Measurements from ENCODE around the gene FBXO45.

DNA sequence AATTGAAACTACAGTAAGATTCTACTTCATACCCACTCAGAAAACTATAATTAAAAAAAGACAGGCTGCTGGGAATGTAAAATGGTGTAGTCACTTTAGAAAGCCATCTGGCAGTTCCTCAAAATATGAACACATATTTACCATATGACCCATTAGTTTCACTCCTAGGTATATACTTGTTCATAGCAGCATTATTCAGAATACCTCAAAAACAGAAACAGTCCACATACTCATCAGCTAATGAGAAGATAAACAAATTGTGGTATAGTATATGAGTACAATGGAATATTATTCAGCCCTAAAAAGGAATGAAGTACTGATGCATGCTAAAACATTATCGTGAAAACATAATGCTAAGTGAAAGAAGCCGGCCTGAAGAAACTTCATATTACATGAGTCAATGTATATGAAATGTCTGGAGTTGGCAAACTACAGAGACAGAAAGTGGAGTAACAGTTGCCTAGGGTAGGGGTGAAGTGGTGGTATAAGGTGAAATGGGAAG, 23.9 kb upstream of the FBXO45 start:
- TF ChIP-seq, protein P1, sequence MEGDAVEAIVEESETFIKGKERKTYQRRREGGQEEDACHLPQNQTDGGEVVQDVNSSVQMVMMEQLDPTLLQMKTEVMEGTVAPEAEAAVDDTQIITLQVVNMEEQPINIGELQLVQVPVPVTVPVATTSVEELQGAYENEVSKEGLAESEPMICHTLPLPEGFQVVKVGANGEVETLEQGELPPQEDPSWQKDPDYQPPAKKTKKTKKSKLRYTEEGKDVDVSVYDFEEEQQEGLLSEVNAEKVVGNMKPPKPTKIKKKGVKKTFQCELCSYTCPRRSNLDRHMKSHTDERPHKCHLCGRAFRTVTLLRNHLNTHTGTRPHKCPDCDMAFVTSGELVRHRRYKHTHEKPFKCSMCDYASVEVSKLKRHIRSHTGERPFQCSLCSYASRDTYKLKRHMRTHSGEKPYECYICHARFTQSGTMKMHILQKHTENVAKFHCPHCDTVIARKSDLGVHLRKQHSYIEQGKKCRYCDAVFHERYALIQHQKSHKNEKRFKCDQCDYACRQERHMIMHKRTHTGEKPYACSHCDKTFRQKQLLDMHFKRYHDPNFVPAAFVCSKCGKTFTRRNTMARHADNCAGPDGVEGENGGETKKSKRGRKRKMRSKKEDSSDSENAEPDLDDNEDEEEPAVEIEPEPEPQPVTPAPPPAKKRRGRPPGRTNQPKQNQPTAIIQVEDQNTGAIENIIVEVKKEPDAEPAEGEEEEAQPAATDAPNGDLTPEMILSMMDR (conservative IDR thresholded peaks at IDR 0.05 in 1 of 2, IDR thresholded peaks at IDR 0.05 in 1 of 2; ENCODE audit: extremely low read depth in 1 of 2, insufficient read depth in 1 of 2, low read depth in 1 of 2, low read length in 2 of 2): no peak
- TF ChIP-seq EZH2 (IDR thresholded peaks at IDR 0.05; ENCODE audit: borderline replicate concordance, low read length): no peak
